Adrenal gland (tissue), 5 donors: ENCODE results near the gene ADD1.

Experiments used
- CTCF ChIP-seq, 6 experiments: fragments of 450-650 bp in 4 of 6; fragments of 200-600 bp in 2 of 6; sonication (generic) in 1 of 6; IDR thresholded peaks; 1 replicate in 5 of 6; 2 replicates in 1 of 6; pipeline versions ENCODE4 v1.5.1 to v1.8.0; 2016 to 2021; ENCODE audit warnings: antibody characterized with exemption in 6 of 6, mild to moderate bottlenecking in 2 of 6, moderate library complexity in 1 of 6
- POLR2A ChIP-seq, 2 donors: fragments of 450-650 bp; IDR thresholded peaks; one replicate each; pipeline ENCODE4 v1.6.1; 2017; ENCODE audit warnings: antibody characterized with exemption in 2 of 2, mild to moderate bottlenecking in 2 of 2, moderate library complexity in 1 of 2
- donor health status: DM: no; HTN: no; CAD: no.

GRCh38 chr4:2804449-2804972, 39.1 kb upstream of the ADD1 start:
- TF ChIP-seq POLR2A (IDR thresholded peaks at IDR 0.05): no peak
- no peak for TF ChIP-seq CTCF (IDR thresholded peaks at IDR 0.05)
